COLO668 (cell line): ENCODE data around the gene E2F1.
"Not testable (repeated sequence)": the region's sequence is repeated elsewhere in the genome, so short reads cannot be mapped to it uniquely, and the experiment has no call there.

ENCODE experiments used
- DNase-seq: peaks from one replicate; lab custom pipeline; 2025; ENCODE audit not compliant: unreplicated experiment; lab: John Stamatoyannopoulos, UW

Gene E2F1

GRCh38 chr20:33659341-33660034, 26.7 kb downstream of the E2F1 start:
- no peak for DNase-seq

- no peak for DNase-seq
These were observed 27.3 kb downstream of the E2F1 start for GRCh38 chr20:33658929-33659328.

GRCh38 chr20:33658510-33658909, 27.7 kb downstream of the E2F1 start:
- DNase-seq, result no peak

- no peak for DNase-seq
These were observed 28.5 kb downstream of the E2F1 start for GRCh38 chr20:33657704-33658095.

GRCh38 chr20:33656783-33657703, 29.1 kb downstream of the E2F1 start:
- DNase-seq, result no peak

GRCh38 chr20:33656010-33656782, 30.0 kb downstream of the E2F1 start:
- no peak for DNase-seq

GRCh38 chr20:33655164-33655563, 31.0 kb downstream of the E2F1 start:
- DNase-seq, result no peak

GRCh38 chr20:33654680-33655161, 31.5 kb downstream of the E2F1 start:
- no peak for DNase-seq

GRCh38 chr20:33653900-33654596, 32.1 kb downstream of the E2F1 start:
- DNase-seq, result peak; percentile 100

GRCh38 chr20:33653218-33653899, 32.8 kb downstream of the E2F1 start:
- DNase-seq, result peak; percentile 83

GRCh38 chr20:33651562-33652048, 34.6 kb downstream of the E2F1 start:
- DNase-seq, result no peak

- peak; percentile 45 for DNase-seq
These were observed 35.2 kb downstream of the E2F1 start for GRCh38 chr20:33650753-33651561.

GRCh38 chr20:33650111-33650752, 36.0 kb downstream of the E2F1 start:
- no peak for DNase-seq

- peak; percentile 44 for DNase-seq
These were observed 36.9 kb downstream of the E2F1 start for GRCh38 chr20:33649201-33649681.

GRCh38 chr20:33648396-33649004, 37.7 kb downstream of the E2F1 start:
- no peak for DNase-seq

- DNase-seq, result no peak
These were observed 38.4 kb downstream of the E2F1 start for GRCh38 chr20:33647603-33648395.

GRCh38 chr20:33646959-33647602, 39.1 kb downstream of the E2F1 start:
- not testable (repeated sequence) for DNase-seq
